Right lobe of liver (tissue), 6 donors: ENCODE measurements around the gene CD300C. TPM values are rescaled to one million over a fixed set of nuclear protein-coding genes. Genes with fewer than 3 reads are reported as not detected.

Experiments
- ATAC-seq, 4 donors: fragments of 200-7000 bp; cut with Tn5 transposase; one replicate each; pipeline ENCODE4 v1.9.1; 2020; ENCODE audit warnings: mild to moderate bottlenecking in 4 of 4, moderate library complexity in 4 of 4
- DNase-seq, 3 donors: peaks; one replicate each; pipeline ENCODE4 v3.0.0-alpha.2; 2020
- H3K27ac ChIP-seq, 3 donors: fragments of 200-600 bp; one replicate each; pipeline ENCODE4 v1.8.0; 2022
- H3K27me3 ChIP-seq, 2 donors: fragments of 200-600 bp; one replicate each; pipeline ENCODE4 v1.8.0; 2022
- H3K36me3 ChIP-seq, 4 donors: fragments of 200-600 bp; sonication (generic) in 1 of 4; one replicate each; pipeline versions ENCODE4 v1.5.1 to v1.8.0; 2017 to 2022; ENCODE audit warnings: control low read depth in 1 of 4
- H3K4me1 ChIP-seq, 4 donors: fragments of 200-600 bp; sonication (generic) in 1 of 4; one replicate each; pipeline versions ENCODE4 v1.5.1 to v1.8.0; 2017 to 2022; ENCODE audit warnings: control low read depth in 1 of 4
- H3K4me3 ChIP-seq, 3 donors: fragments of 200-600 bp; one replicate each; pipeline ENCODE4 v1.8.0; 2022
- H3K9me3 ChIP-seq, 4 donors: fragments of 200-600 bp; sonication (generic) in 1 of 4; one replicate each; pipeline versions ENCODE4 v1.5.1 to v1.8.0; 2017 to 2022; ENCODE audit warnings: control low read depth in 1 of 4
- CTCF ChIP-seq, 4 donors: fragments of 200-600 bp in 3 of 4; fragments of 450-650 bp in 1 of 4; IDR thresholded peaks; one replicate each; pipeline versions ENCODE4 v1.5.1 to v1.8.0; 2016 to 2022; ENCODE audit warnings: antibody characterized with exemption in 4 of 4, mild to moderate bottlenecking in 2 of 4
- POLR2A ChIP-seq: fragments of 450-650 bp; IDR thresholded peaks from one replicate; pipeline ENCODE4 v1.6.1; 2017; ENCODE audit warnings: antibody characterized with exemption, mild to moderate bottlenecking
- WGBS: methylation state at CpG from one replicate; pipeline ENCODE4 v1.1.6; 2018; ENCODE audit warnings: low coverage, low lambda C conversion rate; ENCODE audit not compliant: insufficient coverage; ENCODE audit errors: missing lambda C conversion rate; 5-methylcytosine and 5-hydroxymethylcytosine counted together
- intact Hi-C, 2 donors: fragments of 100-400 bp; cut with DNase I; formaldehyde crosslinking; loops; one replicate each; pipeline versions ENCODE4 v1.11.2 to v1.14.1; 2022
- total RNA-seq, 6 experiments: library from RNA; depleted of rRNA in 2 of 6; stranded (reverse); fragments of >200 nt in 2 of 6; fragmentation: NEBNext Ultra II Directional in 3 of 6; extraction: Animal tissue kit (Norgen Biotek cat#: 25700) in 3 of 6; gene quantifications; one replicate each; pipeline versions ENCODE4 v1.1.0 to v1.2.4, GENCODE V29; 2016 to 2023
- donor health status: DM: no; HTN: yes; CAD: no.
- donor health status: DM: no; HTN: no; CAD: no.
- donor health status: DM: no; HTN: no; CAD: no.
- donor health status: DM: no; HTN: yes; CAD: no.
- donor health status: DM: no; HTN: yes; CAD: no.

The CD300C gene
- total RNA-seq, 6 experiments from 2014 or later: 0.22 to 2.7 (median 0.41) TPM

GRCh38 chr17:74493331-74493833 is 52.5 kb downstream of the CD300C start:
- DNase-seq: peak; percentile 72 to 74 (median 72)
- Histone ChIP-seq H3K27ac (no peak overlapping the region), H3K4me3 (no peak overlapping the region), H3K27me3 (no peaks in the 10 kb centered on the region), H3K4me1 (no peaks in the 10 kb centered on the region), H3K36me3 (no peaks in the 10 kb centered on the region), H3K9me3 (no peaks in the 10 kb centered on the region)
- peak; percentile 95 to 98 (median 98) for ATAC-seq
- intact Hi-C loops: no loop called here
- TF ChIP-seq POLR2A (no peak), CTCF (IDR thresholded peaks at IDR 0.05) (peak; percentile 85 to 97 (median 90))
- WGBS: 19% methylated on average over 8 of the region's 11 CpGs

- intact Hi-C loops: no loop called here
- Histone ChIP-seq H3K27ac (no peak overlapping the region), H3K4me1 (no peaks in the 10 kb centered on the region), H3K27me3 (no peaks in the 10 kb centered on the region), H3K4me3 (no peak overlapping the region), H3K36me3 (no peaks in the 10 kb centered on the region), H3K9me3 (no peaks in the 10 kb centered on the region)
- peak in 1 of 3 donors; percentile 25 for DNase-seq
- TF ChIP-seq CTCF (IDR thresholded peaks at IDR 0.05): no peak
- TF ChIP-seq POLR2A: no peak
- 66% methylated on average over 6 of the region's 7 CpGs for WGBS
- peak in 3 of 4 donors; percentile 16 to 58 (median 46) for ATAC-seq
These were observed 54.3 kb downstream of the CD300C start for GRCh38 chr17:74491626-74492025.

Other genes with a start within 250 kb of the CD300C start
- gene KIF19, start 219.9 kb downstream of the CD300C start, total RNA-seq: 1 to 10 TPM in 1 of 6 experiments, under 1 TPM in 5; 0.31 to 1.1 (median 0.64) TPM
- gene BTBD17, start 184.2 kb downstream of the CD300C start, total RNA-seq: not detected
- under 1 TPM in 1 of 6 experiments, not detected in 5; 0.24 TPM for gene GPR142, start 178.6 kb downstream of the CD300C start, total RNA-seq
- gene GPRC5C, start 114.0 kb downstream of the CD300C start, total RNA-seq: 100 to 1,000 TPM; 120 to 215 (median 131) TPM
- gene CD300A, start 79.5 kb downstream of the CD300C start, total RNA-seq: 10 to 100 TPM in 1 of 6 experiments, 1 to 10 TPM in 5; 4.8 to 16.6 (median 6.6) TPM
- gene CD300LB, start 14.6 kb downstream of the CD300C start, total RNA-seq: under 1 TPM; 0.07 to 0.33 (median 0.21) TPM
- 1 to 10 TPM in 1 of 6 experiments, not detected in 5; 1.2 TPM for gene CD300H, start 21.4 kb upstream of the CD300C start, total RNA-seq
- not detected for gene CD300LD, start 46.2 kb upstream of the CD300C start, total RNA-seq
- gene CD300E, start 77.6 kb upstream of the CD300C start, total RNA-seq: under 1 TPM; 0.07 to 0.91 (median 0.34) TPM
- gene CD300LF, start 166.8 kb upstream of the CD300C start, total RNA-seq: 1 to 10 TPM in 2 of 6 experiments, under 1 TPM in 3, not detected in 1; 0.44 to 2.6 (median 0.74) TPM
- 10 to 100 TPM in 3 of 6 experiments, 1 to 10 TPM in 3; 5.0 to 14.4 (median 9.0) TPM for gene RAB37, start 191.1 kb upstream of the CD300C start, total RNA-seq
- 100 to 1,000 TPM; 105 to 218 (median 161) TPM for gene NHERF1, start 202.5 kb upstream of the CD300C start, total RNA-seq
- gene NAT9, start 230.2 kb upstream of the CD300C start, total RNA-seq: 10 to 100 TPM in 5 of 6 experiments, 1 to 10 TPM in 1; 10.0 to 23.0 (median 16.3) TPM